ENCODE data around the gene SLC6A12.

GRCh38 chr12:211639-212414 lies 2.1 kb downstream of the SLC6A12 start:
- TF ChIP-seq POLR2A (IDR thresholded peaks at IDR 0.05) (no peak), CTCF (IDR thresholded peaks at IDR 0.05 in 4 of 5, conservative IDR thresholded peaks at IDR 0.05 in 1 of 5) (no peak)

All from gastrocnemius medialis (tissue), 4 donors.